UCSD-AML1 (cell line): ENCODE results near the gene ERC2.

Experiments
- DNase-seq: peaks from one replicate; lab custom pipeline; 2025; ENCODE audit not compliant: unreplicated experiment; lab: John Stamatoyannopoulos, UW

ERC2 gene

GRCh38 chr3:55633333-55633732 is 834.9 kb downstream of the ERC2 start:
- no peak for DNase-seq

GRCh38 chr3:55631766-55632331 is 836.4 kb downstream of the ERC2 start:
- DNase-seq: no peak

- no peak for DNase-seq
Measured at GRCh38 chr3:55630921-55631299, 837.4 kb downstream of the ERC2 start.

- no peak for DNase-seq
Measured at GRCh38 chr3:55630280-55630920, 837.9 kb downstream of the ERC2 start.

- no peak for DNase-seq
Measured at GRCh38 chr3:55629432-55629831, 838.8 kb downstream of the ERC2 start.

- no peak for DNase-seq
Measured at GRCh38 chr3:55626279-55626665, 842.0 kb downstream of the ERC2 start.

GRCh38 chr3:55624238-55624637 is 844.0 kb downstream of the ERC2 start:
- DNase-seq: no peak

- DNase-seq: no peak
Measured at GRCh38 chr3:55623786-55624185, 844.5 kb downstream of the ERC2 start.

- DNase-seq: no peak
Measured at GRCh38 chr3:55622733-55623132, 845.5 kb downstream of the ERC2 start.

- no peak for DNase-seq
Measured at GRCh38 chr3:55622116-55622515, 846.2 kb downstream of the ERC2 start.

- no peak for DNase-seq
Measured at GRCh38 chr3:55621648-55622047, 846.6 kb downstream of the ERC2 start.

GRCh38 chr3:55621026-55621422 is 847.2 kb downstream of the ERC2 start:
- no peak for DNase-seq

GRCh38 chr3:55620351-55621025 is 847.8 kb downstream of the ERC2 start:
- no peak for DNase-seq

GRCh38 chr3:55619046-55619808 is 849.0 kb downstream of the ERC2 start:
- no peak for DNase-seq

GRCh38 chr3:55617385-55617784 is 850.9 kb downstream of the ERC2 start:
- no peak for DNase-seq

- no peak for DNase-seq
Measured at GRCh38 chr3:55616803-55617202, 851.5 kb downstream of the ERC2 start.

- DNase-seq: no peak
Measured at GRCh38 chr3:55615694-55616295, 852.5 kb downstream of the ERC2 start.

GRCh38 chr3:55615039-55615693 is 853.1 kb downstream of the ERC2 start:
- DNase-seq: no peak

GRCh38 chr3:55611121-55611520 is 857.1 kb downstream of the ERC2 start:
- DNase-seq: no peak

- DNase-seq: no peak
Measured at GRCh38 chr3:55609230-55609827, 858.9 kb downstream of the ERC2 start.
